Activated CD4-positive, alpha-beta T cell treated with anti-CD3 and anti-CD28 coated beads, Interleukin-2, amount 50 U/mL, for 4 hours (primary cell): ENCODE measurements around the gene FAM53B.
A peak's percentile ranks its signal among the peaks of the same experiment; 100 is the strongest.

Source experiments
- DNase-seq, 2 experiments: peaks; one replicate each; pipeline ENCODE4 v3.0.0-alpha.2; 2020

FAM53B gene

GRCh38 chr10:124727361-124727960 is 16.7 kb downstream of the FAM53B start:
- no peak for DNase-seq

DNA sequence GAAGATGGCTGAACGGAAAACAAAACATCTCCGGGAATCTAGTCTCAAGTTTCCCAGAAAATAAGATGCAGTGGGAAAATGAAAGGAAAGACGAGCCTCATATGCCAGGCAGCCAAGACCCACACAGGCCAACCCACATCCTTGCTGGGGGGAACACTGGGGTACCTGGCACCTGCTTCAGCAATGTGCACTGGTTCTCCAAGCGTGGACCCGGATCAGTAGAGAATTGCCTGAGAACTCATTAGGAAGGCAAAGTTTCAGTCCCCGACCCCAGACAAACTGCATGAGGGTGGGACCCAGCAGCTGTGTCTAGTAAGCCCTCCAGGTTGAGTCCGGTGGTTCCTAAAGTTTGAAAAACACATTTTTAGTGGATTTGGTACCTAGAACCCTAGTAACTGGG is 18.4 kb downstream of the FAM53B start:
- no peak for DNase-seq

- no peak for DNase-seq
Measured at GRCh38 chr10:124725171-124725631, 19.0 kb downstream of the FAM53B start.

DNA sequence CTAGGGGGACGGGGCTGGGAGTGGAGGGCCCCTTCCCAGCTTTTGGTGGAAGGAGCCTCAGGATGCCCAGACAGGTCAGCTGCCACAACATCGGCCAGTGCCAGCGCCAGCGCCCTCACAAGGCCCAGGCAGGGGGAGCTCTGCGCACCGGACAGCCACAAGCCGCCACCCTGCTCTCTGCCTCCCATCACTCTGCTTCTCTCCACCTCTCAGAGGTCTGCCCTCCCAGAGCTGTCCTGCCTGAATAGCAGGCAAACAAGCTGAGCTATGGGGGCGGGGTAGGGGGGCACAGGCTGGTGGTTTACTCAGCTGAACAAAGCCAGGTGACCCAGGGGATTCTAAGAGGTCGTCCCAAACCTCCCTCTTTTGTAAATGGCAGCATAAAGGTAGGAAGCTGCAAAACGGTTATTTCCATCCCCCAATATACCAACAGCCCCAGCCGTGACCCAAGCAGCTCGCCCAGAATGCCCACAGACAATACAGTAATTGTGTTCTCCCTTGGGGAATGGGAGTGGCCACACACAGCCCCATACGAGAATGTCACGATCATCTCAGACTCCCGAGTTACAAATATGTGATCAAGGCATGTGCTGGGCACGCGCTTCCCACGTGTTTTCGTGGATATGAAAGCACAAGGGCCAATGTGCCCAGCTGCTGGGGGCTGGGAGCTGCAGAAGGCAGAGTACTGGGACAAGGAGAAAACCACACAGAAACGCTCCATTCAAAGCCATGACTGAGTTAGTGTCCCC is 19.7 kb downstream of the FAM53B start:
- DNase-seq, result no peak

DNA sequence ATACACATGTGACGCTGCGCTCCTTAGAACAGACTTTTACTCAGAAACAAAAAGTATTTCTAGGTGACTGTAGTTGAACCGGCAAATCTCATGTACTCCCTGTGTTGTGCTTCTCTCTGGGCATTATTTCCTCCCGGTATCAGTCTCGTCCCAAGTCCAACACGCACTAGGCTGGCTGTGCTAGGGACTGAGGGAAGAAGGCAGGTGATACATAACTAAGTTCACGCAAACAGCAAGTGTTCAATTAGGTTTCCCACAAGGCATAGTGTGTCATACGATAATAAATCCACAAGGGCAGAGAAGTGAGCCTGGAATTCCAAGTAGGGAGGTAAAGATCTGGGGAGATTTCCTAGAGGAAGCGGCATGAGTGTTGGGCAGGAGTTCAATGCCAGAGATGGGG is 20.4 kb downstream of the FAM53B start:
- no peak for DNase-seq

- peak in 1 of 2 experiments; percentile 20 for DNase-seq
Measured at GRCh38 chr10:124722798-124723783, 21.1 kb downstream of the FAM53B start.

GRCh38 chr10:124721330-124722045 is 22.7 kb downstream of the FAM53B start:
- DNase-seq, result no peak

DNA sequence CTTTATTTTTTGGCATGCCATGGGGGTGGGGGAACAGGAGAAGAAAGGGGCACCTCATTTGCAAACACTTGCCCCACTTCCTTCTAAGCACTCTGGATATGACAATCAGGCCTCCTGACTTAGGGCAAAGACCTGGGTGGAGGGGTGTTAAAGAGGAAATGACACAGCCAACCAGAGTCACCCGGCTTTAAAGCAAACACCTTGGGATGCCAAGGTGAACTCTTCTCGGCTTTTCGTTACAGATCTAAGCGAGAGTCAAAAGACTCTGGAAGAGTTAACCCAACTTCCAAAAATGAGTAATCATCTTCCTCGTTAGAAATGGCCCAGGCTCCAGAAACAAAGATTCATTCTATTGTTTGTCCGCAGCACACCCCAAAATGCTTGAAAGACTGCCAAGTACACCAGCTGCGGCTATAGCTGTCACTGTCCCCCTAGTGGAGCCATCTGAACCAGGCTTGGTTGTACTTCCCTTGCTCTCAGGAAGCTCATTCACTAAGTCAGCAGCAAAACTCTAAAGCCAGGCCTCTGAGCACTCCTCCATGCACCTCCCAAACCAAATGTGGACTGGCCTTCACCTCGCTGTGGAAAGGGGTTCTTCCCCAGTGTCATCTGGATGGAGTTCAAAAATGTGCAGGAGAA is 24.8 kb downstream of the FAM53B start:
- DNase-seq, result peak; percentile 63 to 64

GRCh38 chr10:124717911-124718741 is 26.1 kb downstream of the FAM53B start:
- peak; percentile 68 to 74 for DNase-seq

- no peak for DNase-seq
Measured at GRCh38 chr10:124717041-124717757, 27.0 kb downstream of the FAM53B start.

GRCh38 chr10:124716369-124716768 is 27.8 kb downstream of the FAM53B start:
- no peak for DNase-seq

DNA sequence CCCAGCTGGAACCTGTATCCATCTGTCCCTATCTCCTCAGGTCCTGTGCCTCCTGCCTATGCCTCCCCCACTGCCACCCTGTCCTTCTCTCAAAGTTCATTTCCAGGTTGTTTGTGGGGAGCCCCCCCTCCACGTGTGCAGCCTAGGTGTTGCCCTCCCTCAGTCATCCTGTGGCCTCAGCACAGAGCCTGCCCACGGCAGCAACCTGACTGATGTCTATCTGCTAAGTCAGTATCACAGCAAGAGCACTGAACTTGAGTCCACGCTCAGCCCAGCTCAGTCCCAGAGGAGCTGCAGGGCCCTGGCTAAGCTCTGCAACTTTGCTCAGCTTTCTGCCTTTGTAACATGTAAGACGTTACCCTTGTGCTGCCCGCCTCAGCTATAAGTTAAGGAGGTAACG is 28.7 kb downstream of the FAM53B start:
- DNase-seq, result no peak

GRCh38 chr10:124713679-124714255 is 30.4 kb downstream of the FAM53B start:
- no peak for DNase-seq

DNA sequence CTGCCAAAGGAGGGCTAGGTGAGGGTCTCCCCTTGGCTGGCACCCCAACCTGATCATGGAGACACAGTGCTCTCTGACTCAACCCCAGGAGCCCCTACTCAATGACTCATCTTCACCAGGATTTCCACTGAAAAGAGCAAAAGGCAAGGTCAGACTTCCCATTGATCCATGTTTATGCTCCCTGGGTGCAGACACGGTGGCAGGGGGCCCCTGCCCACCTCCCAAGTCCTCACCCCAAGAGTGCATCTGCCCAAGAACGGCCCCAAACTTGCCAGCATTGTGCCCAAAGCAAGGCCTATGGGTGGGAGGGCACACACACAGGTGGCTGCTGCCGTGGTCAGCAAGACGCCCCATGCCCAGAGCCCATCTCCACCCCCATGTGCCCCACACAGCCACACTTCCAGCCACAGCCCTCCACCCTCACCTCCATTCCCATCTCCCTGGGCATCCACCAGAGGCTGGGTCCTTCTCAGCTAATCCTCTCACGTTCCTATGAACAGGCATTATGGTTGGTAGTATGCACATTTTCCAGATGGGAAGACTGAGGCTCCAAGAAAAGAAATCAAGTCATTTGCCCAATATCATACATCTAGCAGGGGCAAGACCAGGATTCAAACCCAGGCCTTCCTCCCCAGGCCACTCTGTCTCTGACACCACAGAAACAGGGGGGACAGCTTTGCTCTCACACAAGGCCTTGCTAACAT is 31.3 kb downstream of the FAM53B start:
- no peak for DNase-seq

DNA sequence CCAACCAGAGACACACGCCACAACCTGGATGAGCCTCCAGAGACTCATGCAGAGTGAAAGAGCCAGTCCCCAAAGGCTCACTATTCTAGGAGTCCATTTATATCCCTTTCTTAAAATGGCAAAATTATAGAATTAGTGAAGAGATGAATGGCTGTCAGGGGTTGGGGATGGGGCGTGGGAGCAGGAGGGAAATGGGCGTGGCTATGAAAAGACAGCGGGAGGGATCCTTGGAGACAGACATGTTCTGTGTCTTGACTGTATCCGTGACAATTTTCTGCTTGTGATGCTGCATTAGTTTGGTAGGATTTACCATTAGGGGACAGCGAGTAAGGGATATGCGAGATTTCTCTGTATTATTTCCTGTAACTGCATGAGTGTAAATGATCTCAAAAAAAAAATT is 33.0 kb downstream of the FAM53B start:
- DNase-seq, result no peak

DNA sequence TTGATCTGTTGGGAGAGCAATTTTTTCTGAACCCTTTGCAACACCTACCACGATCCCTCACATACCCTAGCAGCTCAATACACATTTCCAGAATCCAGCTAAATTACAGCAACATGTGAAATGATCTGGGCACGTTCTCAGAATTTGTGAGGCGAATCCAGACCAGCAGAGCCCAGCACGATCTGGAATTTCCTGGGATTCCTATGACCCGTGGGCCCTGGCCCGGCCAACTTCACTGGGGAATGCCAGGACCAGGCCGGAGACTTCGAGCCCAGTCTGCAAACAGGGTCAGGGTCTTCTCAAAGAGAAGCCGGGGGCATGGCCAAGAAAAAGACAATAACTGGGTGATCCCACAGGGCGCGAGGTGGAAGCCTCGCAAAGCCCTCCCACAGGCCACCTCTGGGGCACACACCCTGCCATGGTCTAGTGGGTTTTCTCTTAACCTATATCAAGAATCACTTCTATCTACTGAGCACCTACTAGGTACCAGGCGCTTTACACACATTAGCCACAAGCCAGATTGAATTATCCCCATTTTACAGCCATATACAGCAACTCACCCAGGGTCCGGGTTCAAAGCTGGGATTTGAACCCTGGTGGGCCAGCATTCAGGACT is 33.8 kb downstream of the FAM53B start:
- no peak for DNase-seq

DNA sequence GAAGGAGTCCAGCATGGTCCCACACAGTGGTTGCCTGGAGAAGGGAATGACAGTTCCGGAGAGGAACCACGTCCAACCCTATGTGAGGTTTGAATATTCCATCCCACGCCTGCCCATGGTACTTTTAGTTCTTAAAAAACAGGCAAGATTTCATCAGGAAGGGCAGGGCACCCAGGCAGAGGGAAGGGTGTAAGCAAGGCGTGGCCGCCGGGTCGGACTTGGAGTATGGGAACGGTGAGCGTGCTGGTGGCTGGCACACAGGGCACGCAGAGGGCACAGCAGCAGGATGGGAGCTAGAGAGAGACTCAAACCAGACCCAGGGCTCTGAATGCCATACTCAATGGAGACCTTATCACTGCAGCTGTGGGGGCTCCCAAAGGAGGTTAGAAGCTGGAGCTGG is 34.3 kb downstream of the FAM53B start:
- DNase-seq, result no peak

- DNase-seq, result no peak
Measured at GRCh38 chr10:124708922-124709520, 35.2 kb downstream of the FAM53B start.
